ENCODE data around the gene PPARD. TPM values are rescaled to one million over a fixed set of nuclear protein-coding genes. Genes with fewer than 3 reads are reported as not detected.

Gene PPARD
- polyA plus RNA-seq, 1 experiment: 40.9 TPM

DNA sequence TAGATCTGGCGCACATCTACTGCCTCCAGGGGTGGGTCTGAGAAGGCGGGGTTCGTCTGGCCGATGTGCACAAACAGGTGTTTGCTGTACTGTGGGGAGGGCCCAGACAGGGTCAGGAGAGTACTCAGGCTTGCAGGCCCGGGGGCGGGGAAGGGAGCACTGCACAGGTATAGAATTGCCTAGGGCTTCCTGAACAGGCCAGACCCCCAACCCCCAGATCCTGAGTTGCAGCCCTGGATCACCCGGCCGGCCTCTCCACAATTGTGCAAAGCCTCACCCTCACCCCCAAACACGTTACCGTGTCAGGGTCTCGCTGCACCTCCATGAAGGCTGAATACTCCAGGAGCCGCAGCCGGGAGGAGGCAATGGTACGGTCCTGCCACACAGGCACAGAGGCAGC lies 133.6 kb downstream of the PPARD start:
- H3K4me3 ChIP-seq (ENCODE audit: low read depth, low read length): no peak overlapping the region
- H3K36me3 ChIP-seq (ENCODE audit: control insufficient read depth, insufficient read depth, low read length): peaks cover 36% of the 10 kb centered on the region
- CTCF ChIA-PET: interaction anchor here (0.7 kb wide), 1 partner anchor 260 kb away, joined by 3 read pairs; no protein-coding TSS in a partner anchor
- no peaks in the 10 kb centered on the region for H3K27me3 ChIP-seq (ENCODE audit: control insufficient read depth, insufficient read depth, low read length)
- POLR2A ChIA-PET: no interaction called here
- no peak for DNase-seq (ENCODE audit: low read depth)
- TF ChIP-seq CTCF (IDR thresholded peaks at IDR 0.05; ENCODE audit: insufficient read depth, low read depth, low read length): no peak

DNA sequence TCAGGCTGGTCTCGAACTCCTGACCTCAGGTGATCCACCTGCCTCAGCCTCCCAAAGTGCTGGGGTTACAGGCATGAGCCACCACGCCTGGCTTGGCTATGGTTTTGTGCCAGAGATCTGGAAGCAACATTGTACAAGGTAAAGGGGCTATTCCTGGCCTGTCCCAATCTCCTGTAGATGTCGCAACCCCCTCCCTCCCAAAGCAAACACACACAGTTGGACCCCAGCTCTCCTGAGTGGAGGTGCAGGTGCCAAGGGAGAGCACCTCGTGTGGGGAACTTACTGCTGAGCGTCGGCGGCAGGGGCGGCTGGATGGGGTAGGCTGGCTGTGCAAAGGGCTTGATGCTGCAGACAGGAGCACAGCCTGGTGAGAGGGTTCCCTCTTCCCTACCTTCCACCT lies 134.7 kb downstream of the PPARD start:
- ChIA-PET CTCF (no interaction called here), POLR2A (no interaction called here)
- Histone ChIP-seq H3K27me3 (ENCODE audit: control insufficient read depth, insufficient read depth, low read length) (no peaks in the 10 kb centered on the region), H3K4me3 (ENCODE audit: low read depth, low read length) (no peak overlapping the region), H3K36me3 (ENCODE audit: control insufficient read depth, insufficient read depth, low read length) (peaks cover 35% of the 10 kb centered on the region)
- DNase-seq (ENCODE audit: low read depth): no peak
- TF ChIP-seq CTCF (IDR thresholded peaks at IDR 0.05; ENCODE audit: insufficient read depth, low read depth, low read length): no peak

Small RNAs within 50 kb of the gene (small RNA-seq; reads per million reads assigned to genes)
- gene MIR7111 (ENCODE audit: insufficient read length, low read depth, low replicate concordance): 0.63 reads per million

Other genes with a start within 250 kb of the PPARD start
- gene TCP11, start 201.2 kb upstream of the PPARD start, polyA plus RNA-seq (2011; rRNA removed): 0.13 and 0.23 TPM in 2 replicates
- gene SCUBE3, start 128.6 kb upstream of the PPARD start, polyA plus RNA-seq (2011; rRNA removed): 12.3 and 13.1 TPM in 2 replicates
- gene ZNF76, start 82.8 kb upstream of the PPARD start, polyA plus RNA-seq (2011; rRNA removed): 13.7 and 23.3 TPM in 2 replicates
- gene DEF6, start 44.7 kb upstream of the PPARD start, polyA plus RNA-seq (2011; rRNA removed): 3.7 and 4.1 TPM in 2 replicates
- gene FANCE, start 109.8 kb downstream of the PPARD start, polyA plus RNA-seq (2011; rRNA removed): 8.9 and 11.7 TPM in 2 replicates
- 2,524 and 2,691 TPM in 2 replicates for gene RPL10A, start 125.8 kb downstream of the PPARD start, polyA plus RNA-seq (2011; rRNA removed)
- gene TEAD3, start 154.5 kb downstream of the PPARD start, polyA plus RNA-seq (2011; rRNA removed): 22.5 and 40.6 TPM in 2 replicates
- gene TULP1, start 170.3 kb downstream of the PPARD start, polyA plus RNA-seq (2011; rRNA removed): not detected in 2 replicates

All from BJ (cell line).